Activated B cell treated with CpG ODN at 0.5 μM for 24 hours (primary cell): Measurements from ENCODE around the gene CENPP. TPM values are rescaled to one million over a fixed set of nuclear protein-coding genes. Genes with fewer than 3 reads are reported as not detected.

Experiments used
- ATAC-seq: fragments of 200-7000 bp; cut with Tn5 transposase; one replicate; pipeline ENCODE4 v1.10.0; 2021; ENCODE audit warnings: low read depth, mild to moderate bottlenecking, moderate library complexity
- CTCF ChIA-PET: fragments of 350-600 bp; sonication (Branson Sonifier 250); formaldehyde crosslinking; loops from one replicate; lab custom pipeline; 2021; ENCODE audit warnings: antibody characterized with exemption; lab: Charles Lee
- POLR2A ChIA-PET: fragments of 350-600 bp; sonication (Branson Sonifier 250); formaldehyde crosslinking; loops from one replicate; lab custom pipeline; 2021; ENCODE audit warnings: antibody characterized with exemption; lab: Charles Lee
- DNase-seq: peaks from one replicate; pipeline ENCODE4 v3.0.0; 2022
- H3K27ac Mint-ChIP-seq: one replicate; pipeline ENCODE4 v1.8.0; 2020; ENCODE audit warnings: mixed read lengths
- H3K27me3 Mint-ChIP-seq: one replicate; pipeline ENCODE4 v1.8.0; 2021; ENCODE audit warnings: mixed read lengths
- H3K36me3 Mint-ChIP-seq: one replicate; pipeline ENCODE4 v1.8.0; 2021; ENCODE audit warnings: low read depth, mixed read lengths
- H3K4me1 Mint-ChIP-seq: one replicate; pipeline ENCODE4 v1.8.0; 2021; ENCODE audit warnings: mixed read lengths
- H3K4me3 Mint-ChIP-seq: one replicate; pipeline ENCODE4 v1.8.0; 2020; ENCODE audit warnings: mild to moderate bottlenecking, mixed read lengths
- H3K9me3 Mint-ChIP-seq: one replicate; pipeline ENCODE4 v1.8.0; 2020; ENCODE audit warnings: mixed read lengths
- CTCF ChIP-seq: fragments of 200-600 bp; IDR thresholded peaks from one replicate; pipeline ENCODE4 v1.8.0; 2022; ENCODE audit warnings: antibody characterized with exemption, mild to moderate bottlenecking
- intact Hi-C: fragments of 100-400 bp; cut with micrococcal nuclease; formaldehyde crosslinking; loops from one replicate; pipeline ENCODE4 v1.15.1; 2024
- total RNA-seq: library from RNA; stranded (reverse); gene quantifications from 2 replicates; pipeline ENCODE4 v1.2.3, GENCODE V29; 2022

The CENPP gene
- total RNA-seq, 1 donor from 2014 or later, result 5.7 TPM

GRCh38 chr9:92496396-92497176 lies 170.8 kb downstream of the CENPP start:
- Mint-ChIP-seq H3K36me3 (no peaks in the 10 kb centered on the region), H3K9me3 (no peaks in the 10 kb centered on the region), H3K4me1 (no peaks in the 10 kb centered on the region), H3K27me3 (no peaks in the 10 kb centered on the region), H3K4me3 (no peak overlapping the region), H3K27ac (no peak overlapping the region)
- intact Hi-C loops, result no loop called here
- no peak for DNase-seq
- ChIA-PET POLR2A (no interaction called here), CTCF (no interaction called here)
- no peak for ATAC-seq
- TF ChIP-seq CTCF, result no peak

DNA sequence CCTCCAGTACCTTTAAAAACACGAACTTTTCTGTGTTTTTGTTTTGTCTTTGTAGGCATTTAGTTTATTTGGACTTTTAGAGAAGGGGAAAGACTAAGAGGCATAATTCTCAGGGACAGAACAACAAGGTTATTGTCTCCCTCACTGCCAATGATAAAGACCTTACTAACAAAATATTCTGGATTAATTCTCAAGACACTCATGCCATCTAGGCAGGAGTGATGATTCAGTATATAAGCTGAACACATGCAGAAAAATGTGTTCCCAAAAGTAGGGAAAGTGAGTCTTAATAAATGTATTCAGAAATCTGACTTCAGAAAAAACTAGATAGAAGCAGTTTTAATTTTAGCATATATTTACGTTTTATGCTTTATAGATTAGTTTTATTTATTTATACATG lies 173.9 kb downstream of the CENPP start:
- H3K4me1 Mint-ChIP-seq, result no peaks in the 10 kb centered on the region
- ChIA-PET CTCF (no interaction called here), POLR2A (no interaction called here)
- intact Hi-C loops, result no loop called here
- H3K27me3 Mint-ChIP-seq, result no peaks in the 10 kb centered on the region
- DNase-seq (no peak), ATAC-seq (no peak)
- no peak overlapping the region for H3K4me3 Mint-ChIP-seq
- no peak overlapping the region for H3K27ac Mint-ChIP-seq
- H3K9me3 Mint-ChIP-seq, result no peaks in the 10 kb centered on the region
- TF ChIP-seq CTCF, result no peak
- no peaks in the 10 kb centered on the region for H3K36me3 Mint-ChIP-seq

DNA sequence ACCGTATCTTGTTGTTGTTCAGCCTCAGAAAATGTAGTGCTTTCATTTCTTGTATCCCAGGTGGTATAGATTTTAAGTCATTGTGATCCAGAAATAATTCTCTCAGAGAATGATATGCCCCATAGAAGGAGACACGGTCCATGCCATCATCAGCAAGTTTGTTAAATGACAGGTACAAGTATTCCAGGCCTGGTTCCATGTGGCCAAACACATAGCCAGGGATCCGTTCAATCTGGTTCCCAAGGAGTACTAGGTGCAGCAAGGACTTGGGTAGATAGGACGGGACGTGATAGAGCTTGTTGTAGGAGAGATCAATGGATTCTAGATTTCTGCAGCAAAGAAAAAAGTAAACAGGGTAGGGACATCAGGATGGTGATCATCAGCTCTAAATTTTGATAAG lies 175.0 kb downstream of the CENPP start:
- no peak for ATAC-seq
- Mint-ChIP-seq H3K4me3 (no peak overlapping the region), H3K4me1 (no peaks in the 10 kb centered on the region), H3K9me3 (no peaks in the 10 kb centered on the region), H3K27ac (no peak overlapping the region), H3K27me3 (no peaks in the 10 kb centered on the region), H3K36me3 (no peaks in the 10 kb centered on the region)
- DNase-seq, result no peak
- ChIA-PET CTCF (no interaction called here), POLR2A (no interaction called here)
- TF ChIP-seq CTCF, result no peak
- intact Hi-C loops, result no loop called here

GRCh38 chr9:92501671-92502393 lies 176.1 kb downstream of the CENPP start:
- Mint-ChIP-seq H3K4me3 (no peak overlapping the region), H3K27ac (no peak overlapping the region), H3K36me3 (no peaks in the 10 kb centered on the region), H3K4me1 (no peaks in the 10 kb centered on the region), H3K27me3 (no peaks in the 10 kb centered on the region), H3K9me3 (no peaks in the 10 kb centered on the region)
- CTCF ChIA-PET, result no interaction called here
- POLR2A ChIA-PET, result no interaction called here
- no peak for TF ChIP-seq CTCF
- DNase-seq, result no peak
- no peak for ATAC-seq
- intact Hi-C loops, result no loop called here

DNA sequence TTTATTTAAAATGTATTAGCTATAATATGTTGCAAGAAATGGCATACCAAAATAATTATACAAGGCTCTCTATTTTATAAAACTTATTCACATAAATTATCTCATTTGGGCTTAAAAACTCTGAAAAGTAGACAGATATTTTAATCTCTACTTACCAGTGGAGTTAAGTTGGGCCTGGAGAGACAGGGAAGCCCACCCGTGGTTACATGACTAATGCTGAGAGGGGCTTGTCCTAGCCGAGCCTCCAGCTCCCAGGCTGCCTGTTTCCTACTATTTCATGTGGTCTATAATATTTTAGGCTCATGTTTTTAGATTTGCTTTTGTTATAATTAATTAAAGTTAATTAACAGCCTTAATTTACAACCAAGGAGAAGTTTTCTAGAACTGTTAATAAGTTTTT lies 177.4 kb downstream of the CENPP start:
- ChIA-PET POLR2A (no interaction called here), CTCF (no interaction called here)
- no peaks in the 10 kb centered on the region for H3K4me1 Mint-ChIP-seq
- no peak overlapping the region for H3K27ac Mint-ChIP-seq
- H3K9me3 Mint-ChIP-seq, result no peaks in the 10 kb centered on the region
- DNase-seq (no peak), ATAC-seq (no peak)
- intact Hi-C loops, result no loop called here
- no peak for TF ChIP-seq CTCF
- no peak overlapping the region for H3K4me3 Mint-ChIP-seq
- no peaks in the 10 kb centered on the region for H3K36me3 Mint-ChIP-seq
- no peaks in the 10 kb centered on the region for H3K27me3 Mint-ChIP-seq
